HG02970 (cell line): Measurements from ENCODE around the gene GARIN5B.

Experiments
- ATAC-seq: cut with Tn5 transposase; IDR thresholded peaks from one replicate; pipeline ENCODE4 v1.9.1; 2021; ENCODE audit warnings: mild to moderate bottlenecking, moderate library complexity, moderate number of reproducible peaks; ENCODE audit not compliant: unreplicated experiment, low FRiP score

GARIN5B gene

DNA sequence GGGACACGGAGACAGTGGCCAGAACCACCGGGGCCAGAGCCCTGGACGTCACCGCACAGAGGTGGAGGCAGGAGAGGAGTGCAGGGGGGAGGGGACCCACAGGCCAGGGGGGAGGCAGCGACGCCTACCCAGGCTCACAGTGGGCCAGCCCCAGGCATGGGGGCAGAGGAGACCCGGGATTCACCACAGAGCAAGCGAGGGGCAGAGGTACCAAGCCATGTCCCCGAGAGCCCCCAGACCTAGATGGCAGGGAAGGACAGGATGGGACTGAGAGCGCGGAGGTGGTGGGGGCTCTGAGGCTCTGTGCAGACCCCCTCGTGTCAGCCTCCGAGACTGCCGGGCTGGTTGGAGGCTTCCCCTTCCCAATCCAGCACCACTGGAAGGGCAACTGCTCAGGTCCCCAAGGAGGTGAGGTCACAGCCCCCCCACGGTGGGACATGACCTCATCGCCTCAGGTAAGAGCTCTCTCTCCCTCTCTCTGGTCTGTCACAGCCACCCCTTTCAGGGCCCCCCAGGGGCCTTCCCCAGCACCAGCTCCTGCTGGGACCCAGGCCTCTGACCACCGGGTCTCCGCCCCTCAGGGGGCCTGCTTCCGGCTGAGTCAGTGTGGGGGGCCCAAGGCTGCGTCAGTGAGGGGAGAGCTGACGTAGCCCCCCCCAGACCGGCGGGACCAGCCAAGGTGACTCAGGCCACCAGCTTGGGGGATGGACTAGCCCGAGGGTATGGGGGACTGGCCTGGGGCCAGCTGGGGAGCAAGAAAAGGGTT lies 9.4 kb upstream of the GARIN5B start:
- ATAC-seq = no peak

DNA sequence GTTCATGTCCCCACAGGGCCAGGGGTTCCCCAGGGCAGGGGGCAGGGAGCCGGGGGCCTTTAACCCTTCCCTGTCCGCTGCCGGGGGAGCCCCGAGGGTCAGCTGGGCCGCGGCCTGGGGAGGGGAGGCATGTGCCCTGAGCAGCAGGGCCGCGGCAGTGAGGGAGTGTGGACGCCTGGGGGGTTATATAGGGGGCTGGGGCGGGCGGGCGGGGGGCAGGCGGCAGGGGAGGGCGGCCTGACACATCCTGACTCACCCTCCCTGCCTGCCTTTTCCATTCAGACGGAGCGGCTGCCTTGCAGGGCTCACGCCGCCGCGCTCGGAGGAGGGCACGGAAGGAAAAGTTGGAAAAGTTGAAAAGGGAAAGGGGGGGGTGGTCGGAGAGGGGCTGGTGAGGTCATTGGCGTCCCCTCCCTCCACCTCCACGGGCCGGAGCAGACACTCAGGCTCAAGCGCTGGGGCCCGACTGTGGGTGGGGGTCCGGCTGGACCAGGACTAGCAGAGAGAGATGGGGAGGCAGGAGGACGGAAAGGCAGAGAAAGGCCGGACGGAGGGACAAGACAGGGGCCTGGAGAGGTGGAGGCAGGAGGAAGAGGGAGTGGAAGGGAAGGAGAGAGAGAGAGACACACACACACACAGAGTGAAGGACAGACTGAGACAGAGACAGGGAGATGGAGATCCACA lies 7.4 kb upstream of the GARIN5B start, which contains the start of gene IL11:
IL11 (minus strand) TSS at position 159 of the 684 bp plus-strand sequence; CDS start at position 6, 153 bp downstream.
- ATAC-seq = no peak

DNA sequence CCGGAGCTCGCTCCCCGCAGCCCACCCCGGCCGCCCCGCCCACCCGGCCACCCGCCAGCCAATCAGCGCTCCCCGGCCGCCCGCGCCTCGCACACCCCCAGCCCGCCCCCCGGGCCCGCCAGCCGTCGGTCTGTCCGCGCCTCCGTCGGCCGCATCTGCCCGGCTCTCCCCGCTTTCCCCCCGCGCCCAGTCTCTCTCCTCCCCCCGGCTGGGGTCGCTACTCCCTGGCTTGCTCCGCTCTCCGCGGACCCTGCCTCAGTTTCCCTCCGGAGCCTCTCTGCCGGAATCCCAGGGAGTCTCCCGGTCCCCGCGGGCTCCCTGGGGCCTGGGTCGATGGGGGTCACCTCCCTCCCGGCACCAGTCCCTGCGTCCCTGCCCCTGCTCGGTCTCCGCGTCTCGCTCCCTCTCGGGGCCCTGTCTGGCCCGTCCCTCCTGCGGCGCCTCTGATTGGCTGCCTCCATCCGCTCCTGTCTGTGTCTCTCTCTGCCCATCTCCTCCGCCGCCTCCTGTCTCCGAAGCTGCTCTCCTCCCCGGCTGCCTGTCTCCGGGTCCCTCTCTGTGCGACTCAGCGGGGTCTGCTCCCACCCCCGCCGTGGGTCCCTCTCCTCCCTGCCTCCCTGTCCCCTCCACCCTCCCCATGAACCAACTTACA lies 6.7 kb upstream of the GARIN5B start:
- ATAC-seq = no peak

DNA sequence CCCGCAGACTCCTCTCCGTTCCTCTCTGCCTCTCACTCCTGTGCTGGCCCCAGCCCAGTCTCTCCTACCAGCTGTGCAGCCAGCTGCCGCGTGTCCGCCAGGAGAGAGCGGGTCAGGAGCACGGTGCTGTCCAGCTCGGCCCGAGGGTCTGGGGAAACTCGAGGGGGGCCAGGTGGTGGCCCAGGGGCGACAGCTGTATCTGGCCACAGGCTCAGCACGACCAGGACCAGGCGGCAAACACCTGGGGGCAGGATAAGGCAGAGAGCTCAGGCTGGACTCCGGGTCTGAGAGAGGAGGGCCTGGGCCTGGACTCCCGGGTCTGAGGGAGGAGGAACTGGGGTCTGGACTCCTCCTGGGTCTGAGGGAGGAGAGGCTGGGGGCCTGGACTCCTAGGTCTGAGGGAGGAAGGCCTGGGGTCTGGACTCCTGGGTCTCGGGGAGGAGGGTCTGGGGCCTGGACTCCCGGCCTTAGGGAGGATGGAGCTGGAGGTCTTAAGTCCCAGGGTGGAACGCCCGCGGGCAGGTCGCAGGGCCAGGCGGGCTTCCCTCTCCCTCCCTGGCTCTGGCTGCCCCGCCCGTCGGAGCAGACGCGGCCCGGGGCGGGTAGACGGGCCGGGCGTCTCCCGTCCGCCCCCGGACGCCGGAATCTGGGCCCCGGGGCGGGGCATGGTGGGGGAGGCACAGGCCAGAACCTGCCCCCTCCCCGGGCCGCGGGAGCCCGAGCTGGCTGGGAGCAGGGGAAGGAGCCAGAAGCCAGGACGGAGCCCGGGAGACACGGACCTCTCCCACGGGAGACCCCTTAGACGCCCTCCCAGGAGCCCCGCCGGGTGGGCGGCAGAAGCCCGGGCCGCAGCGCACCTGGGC lies 5.9 kb upstream of the GARIN5B start:
- no peak for ATAC-seq

DNA sequence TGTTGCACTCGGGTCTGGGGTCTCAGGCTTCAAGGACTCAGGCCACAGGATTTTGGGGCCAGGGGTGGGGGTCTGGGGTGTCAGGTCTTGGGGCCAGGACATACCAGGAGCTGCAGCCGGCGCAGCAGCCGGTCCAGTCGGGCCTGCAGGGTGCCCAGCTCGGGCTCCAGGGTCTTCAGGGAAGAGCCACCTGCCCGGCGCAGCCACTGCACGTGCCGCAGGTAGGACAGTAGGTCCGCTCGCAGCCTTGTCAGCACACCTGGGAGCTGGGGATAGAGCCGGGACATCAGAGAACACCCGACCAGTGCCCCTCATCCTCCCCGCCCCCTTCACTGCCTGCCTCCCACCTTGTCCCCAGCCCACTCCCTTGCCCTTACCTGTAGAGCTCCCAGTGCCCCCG lies 5.0 kb upstream of the GARIN5B start:
- no peak for ATAC-seq

DNA sequence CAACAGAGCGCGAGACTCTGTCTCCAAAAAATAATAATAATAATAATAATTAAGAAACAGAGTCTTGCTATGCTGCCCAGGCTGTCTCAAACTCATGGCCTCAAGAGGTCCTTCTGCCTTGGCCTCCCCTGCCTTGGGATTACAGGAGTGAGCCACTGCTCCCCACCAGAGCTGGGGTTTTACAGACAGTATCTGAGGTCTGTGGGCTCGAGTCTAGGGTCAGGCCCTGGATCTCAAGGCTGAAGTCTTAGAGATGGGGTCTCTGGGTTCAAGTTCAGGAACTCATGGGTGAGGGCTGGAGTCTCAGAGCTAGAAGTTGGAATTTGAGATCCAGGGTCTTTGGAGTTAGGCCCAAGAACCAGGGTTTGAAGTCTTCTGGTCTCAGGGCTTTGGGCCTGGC lies 3.7 kb upstream of the GARIN5B start:
- no peak for ATAC-seq

DNA sequence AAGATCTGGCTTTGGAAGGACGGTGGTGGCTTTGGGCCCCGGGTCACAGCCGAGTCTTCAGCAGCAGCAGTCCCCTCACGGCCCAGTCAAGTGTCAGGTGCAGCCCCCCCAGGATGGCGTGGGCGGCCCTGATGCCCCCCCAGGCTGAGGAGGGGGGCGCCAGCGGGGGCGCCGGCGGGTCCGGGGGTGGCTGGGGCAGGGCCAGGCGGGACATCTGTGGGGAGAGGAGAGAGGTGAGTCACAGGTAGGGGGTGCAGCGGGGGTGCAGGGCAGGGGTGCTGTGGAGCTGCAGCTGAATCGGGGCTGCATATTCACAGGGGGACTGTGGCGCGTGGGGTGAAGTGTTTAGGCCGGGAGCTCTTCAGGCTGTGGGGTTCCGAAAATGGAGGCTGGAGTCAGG lies 2.9 kb upstream of the GARIN5B start:
- no peak for ATAC-seq

DNA sequence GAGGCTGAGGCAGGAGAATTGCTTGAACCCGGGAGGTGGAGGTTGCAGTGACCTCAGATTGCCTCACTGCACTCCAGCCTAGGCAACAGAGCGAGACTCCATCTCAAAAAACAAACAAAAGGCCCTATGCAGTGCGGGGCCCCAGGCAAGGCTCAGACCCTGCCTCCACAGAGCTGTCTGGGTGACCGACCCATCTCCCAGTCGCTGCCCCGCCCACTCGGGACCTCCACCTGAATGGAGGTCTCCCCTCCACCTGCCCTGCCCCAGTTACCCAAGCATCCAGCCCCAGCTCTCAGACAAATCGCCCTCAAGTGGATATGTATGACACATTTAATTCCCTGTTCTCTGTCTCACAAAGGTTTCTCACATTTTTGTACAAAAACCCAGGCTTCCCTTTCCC lies 2.2 kb upstream of the GARIN5B start:
- ATAC-seq = no peak

DNA sequence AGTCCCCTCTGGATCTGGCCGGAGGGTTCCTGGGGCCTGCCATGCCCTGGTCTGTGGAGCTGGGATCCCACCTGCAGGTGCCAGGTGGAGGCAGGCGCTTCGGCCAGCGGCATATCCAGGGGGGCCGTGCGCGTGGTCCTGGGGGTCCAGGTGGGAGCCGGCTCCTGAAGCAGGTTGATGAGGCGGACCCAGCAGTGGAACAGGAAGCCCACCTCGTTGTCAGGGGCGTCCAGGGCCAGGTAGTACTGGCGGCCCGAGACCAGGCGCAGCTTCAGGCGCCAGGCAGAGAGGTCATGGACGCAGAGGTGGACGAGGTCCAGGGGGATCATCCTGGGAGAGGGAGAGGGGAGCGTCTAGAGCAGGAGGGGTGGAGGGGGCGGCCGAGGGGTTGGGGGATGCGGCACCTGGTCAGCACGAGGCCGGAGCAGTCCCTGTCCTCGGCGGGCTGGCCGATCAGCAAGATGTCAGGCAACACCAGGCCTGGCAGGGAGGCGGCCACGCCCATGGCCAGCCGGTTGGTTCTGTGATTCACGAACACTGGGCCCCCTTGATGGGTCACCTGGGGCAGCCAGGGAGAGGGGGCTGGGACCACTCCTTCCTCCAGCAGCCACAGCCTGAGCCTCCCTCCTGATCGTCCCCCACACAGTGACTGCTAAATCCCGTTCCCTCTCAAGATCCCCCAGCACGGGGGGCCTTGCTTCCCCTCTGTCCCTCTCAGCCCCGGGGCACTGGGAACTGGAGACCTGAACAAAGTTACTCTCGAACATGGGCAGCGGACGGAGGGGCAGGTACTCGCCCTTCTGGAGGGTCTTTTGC lies 678 bp downstream of the GARIN5B start:
- ATAC-seq = no peak

DNA sequence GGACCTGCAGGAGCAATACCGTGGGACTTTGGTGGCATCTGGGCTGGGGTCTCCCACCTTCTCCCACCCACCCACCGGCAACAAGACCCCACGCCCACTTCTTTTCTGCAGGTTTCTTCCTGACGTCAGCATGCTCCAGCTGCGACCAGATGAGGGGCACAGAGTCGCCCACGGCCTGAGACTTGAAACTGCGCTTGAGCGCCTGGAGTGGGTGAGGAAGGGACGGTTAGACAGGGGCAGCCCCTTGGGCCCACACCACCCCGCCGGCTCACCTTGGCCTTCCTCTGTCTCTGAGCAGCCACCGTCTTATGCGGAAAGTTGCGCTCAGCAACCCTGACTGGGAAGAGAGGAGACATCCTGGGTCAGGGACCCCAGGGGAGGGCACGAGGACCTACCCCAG lies 2.2 kb downstream of the GARIN5B start:
- no peak for ATAC-seq

DNA sequence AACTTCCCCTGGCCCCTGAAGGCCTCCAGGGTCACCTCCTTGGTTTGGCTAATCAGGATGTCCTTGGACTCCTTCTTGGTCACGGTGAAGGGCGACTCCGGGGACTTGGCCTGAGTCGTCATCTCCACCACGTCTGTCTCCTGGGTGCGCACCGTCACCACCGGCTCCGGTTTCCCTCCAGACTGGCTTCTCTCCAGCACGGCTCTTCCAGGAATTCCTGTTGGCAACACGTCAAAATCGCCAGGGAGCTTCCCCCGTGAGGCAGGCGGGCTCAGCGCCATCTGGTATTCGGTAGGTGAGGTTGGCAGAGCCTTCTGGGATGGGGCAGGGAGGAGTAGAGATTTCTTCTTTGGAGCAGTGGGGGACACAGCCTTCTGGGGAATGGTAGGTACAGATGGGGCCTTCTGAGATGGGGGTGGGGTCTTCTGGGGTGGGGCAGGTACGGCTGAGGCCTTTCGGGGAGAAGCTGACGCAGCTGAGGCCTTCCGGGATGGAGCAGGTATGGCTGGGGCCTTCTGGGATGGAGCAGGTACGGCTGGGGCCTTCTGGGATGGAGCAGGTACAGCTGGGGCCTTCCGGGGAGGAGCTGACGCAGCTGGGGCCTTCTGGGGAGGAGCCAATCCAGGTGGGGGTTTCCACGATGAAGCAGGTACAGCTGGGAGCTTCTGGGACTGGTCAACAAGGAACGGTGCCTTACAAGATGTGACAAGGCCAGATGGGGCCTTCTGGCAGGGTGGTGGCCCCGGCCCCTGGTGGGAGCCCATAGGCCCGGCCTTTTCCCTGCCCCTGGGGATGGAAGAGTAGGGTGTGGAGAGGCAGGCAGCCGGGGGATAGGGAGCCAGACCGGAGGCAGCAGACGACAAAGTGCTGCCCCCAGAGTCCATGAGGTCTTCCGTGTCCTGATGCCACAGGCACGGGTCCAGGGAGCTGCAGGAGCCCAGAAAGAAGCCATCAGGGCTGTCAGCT lies 3.8 kb downstream of the GARIN5B start:
- no peak for ATAC-seq

DNA sequence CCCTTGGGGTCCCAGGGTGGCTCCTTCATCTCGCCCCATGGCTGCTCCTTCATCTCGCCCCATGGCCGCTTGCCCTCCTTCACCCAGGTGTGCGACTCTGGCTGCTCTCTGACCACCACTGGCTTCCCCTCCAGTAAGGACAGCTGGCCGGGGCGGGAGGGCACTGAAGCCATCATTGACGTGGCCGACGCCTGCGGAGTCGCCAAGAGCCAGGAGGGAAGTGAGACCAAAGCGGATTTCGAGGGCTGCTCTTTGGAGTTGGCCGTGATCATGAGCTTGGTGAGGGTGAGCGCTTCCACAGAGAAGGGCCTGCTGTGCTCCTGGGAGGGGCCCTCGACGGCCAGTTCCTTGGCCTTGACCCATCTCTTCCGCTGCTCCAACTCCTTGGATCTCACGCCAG lies 4.6 kb downstream of the GARIN5B start:
- ATAC-seq = no peak

DNA sequence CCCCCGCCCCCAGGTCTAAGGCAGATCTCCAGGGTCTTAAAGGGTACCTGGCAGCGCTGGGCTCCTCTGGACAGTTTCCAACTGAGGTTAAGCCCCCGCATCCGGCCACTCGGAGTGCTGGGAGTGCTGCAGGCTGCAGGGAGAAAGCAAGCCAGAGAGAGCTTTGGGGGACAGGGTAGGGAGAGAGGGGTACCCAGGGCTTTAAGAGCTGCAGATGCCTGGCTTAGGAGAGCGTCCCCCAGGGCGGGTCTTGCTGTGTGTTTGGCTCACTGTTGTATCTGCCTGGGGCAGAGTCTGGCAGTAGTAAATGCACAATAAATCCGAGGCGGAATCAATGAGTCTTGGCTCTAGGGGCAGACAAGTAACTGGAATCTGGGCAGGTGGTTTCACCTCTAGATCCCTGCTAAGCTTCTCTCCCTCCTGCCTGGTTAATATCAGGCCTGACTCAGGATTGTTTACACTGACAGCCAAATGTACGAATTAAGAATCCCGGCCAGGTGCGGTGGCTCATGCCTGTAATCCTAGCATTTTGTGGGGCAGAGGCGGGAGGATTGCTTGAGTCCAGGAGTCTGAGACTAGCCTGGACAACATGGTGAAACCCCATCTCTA lies 7.7 kb downstream of the GARIN5B start:
- no peak for ATAC-seq

DNA sequence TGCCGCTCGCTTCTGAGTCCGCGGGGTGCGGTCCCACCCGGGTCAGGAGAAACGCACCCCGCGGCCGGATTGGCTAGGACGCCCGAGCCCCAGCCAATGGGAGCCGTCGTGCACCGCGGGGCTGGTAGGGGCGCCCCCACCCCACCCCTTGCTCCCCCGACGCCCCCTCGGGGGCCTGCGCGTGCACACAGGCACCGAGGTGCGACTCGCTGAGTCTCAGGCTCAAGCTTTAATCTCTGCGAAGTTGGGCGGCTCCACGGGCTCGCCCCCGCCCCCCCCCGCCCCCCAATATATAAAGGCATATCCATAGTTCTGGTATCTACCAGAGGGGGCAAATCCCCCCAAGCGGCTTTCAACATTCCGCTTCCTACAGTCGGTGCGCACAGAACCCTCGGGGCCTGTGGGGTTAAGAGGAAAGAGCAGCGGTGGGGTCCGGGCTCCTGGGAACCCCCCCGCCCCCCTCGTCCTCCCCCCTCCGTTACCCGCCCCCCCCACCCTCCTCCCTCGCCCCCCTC lies 8.3 kb downstream of the GARIN5B start, which contains the start of gene COX6B2:
COX6B2 (minus strand) TSS at position 22 of the 515 bp plus-strand sequence. CDS start 198 bp downstream, outside the sequence.
- ATAC-seq = no peak

DNA sequence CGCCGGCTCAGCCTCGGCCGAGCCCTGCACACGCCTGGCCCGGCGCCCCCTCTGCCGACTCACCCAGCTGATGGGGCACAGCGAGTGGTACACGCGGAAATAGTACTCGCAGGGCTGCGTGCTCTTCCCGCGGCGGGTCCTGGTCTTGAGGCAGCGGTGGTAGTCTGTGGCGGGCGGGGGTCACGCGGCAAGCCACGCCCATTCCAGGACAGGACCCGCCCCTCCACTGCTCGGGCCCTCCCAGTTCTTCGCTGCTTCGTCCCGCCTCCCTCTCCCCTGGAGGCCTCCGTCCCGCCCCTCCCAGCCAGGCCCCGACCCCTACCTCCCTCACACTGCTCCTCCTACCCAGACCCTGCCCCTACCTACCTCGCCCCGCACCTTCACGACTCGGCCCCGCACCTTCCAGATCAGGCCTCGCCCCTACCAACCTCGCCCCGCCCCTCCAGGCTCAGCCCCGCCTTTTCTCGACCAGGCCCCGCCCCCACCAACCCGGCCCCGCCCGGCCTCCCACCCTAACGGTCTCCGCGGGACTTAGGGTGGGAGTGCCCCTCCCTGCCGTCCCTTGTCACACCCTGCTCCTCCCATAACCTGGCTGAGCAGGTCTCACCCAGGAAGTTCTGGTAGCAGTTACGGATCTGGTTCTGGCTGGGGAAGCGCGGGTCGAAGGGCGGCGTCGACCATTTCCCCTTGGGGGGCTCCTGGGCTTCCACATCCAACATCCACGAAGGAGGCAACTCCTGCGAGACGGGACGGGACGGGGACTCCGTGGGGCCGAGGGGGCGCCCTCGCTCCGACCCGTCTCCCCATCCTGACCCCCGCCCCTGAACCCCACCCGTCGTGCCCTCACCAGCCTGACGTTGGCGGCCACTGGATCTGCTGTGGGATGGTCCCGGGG lies 9.0 kb downstream of the GARIN5B start:
- no peak for ATAC-seq

DNA sequence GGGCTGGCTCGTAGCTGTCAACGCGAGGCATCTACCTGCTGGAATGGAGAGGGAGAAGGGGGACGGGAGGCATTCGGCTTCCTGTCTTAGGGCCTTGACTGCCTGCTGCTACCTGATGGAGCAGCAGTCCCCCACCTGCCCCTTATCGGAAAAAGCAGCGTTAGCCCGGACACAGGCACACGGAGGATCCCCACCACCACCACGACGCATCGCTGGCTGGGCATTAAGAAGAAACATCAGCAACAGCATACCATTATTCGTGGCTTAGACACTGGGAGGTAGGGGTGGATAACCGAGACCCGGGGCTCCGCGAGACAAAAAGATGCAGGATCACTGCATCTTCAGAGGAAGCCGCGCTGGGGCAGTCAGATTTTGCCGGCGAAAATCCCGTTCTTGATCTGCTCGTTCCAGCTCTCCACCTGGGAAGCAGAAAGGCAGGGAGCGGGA lies 9.7 kb downstream of the GARIN5B start:
- ATAC-seq = no peak
